Astrocyte (in vitro differentiated cells and primary cell): ENCODE data around the gene DSN1. TPM values are rescaled to one million over a fixed set of nuclear protein-coding genes. Genes with fewer than 3 reads are reported as not detected.

Source experiments
- DNase-seq: peaks from one replicate; pipeline ENCODE4 v3.0.0-alpha.2; 2010; ENCODE audit warnings: low read depth
- FAIRE-seq: peaks from 2 replicates; lab custom pipeline; 2011; peaks lifted over from hg19 to GRCh38; lab: Jason Lieb, UNC
- H2AFZ ChIP-seq: 2 replicates; pipeline ENCODE4 v1.6.0; 2012; ENCODE audit warnings: low read depth, low read length, inconsistent platforms
- H3K27ac ChIP-seq: 2 replicates; pipeline ENCODE4 v1.5.1; 2011; ENCODE audit warnings: low read depth, low read length, inconsistent platforms
- H3K27me3 ChIP-seq: 2 replicates; pipeline ENCODE4 v1.6.0; 2011; ENCODE audit warnings: low read length, inconsistent platforms; ENCODE audit not compliant: insufficient read depth
- H3K36me3 ChIP-seq: 2 replicates; pipeline ENCODE4 v1.5.1; 2011; ENCODE audit warnings: low read length, inconsistent platforms; ENCODE audit not compliant: insufficient read depth
- H3K4me1 ChIP-seq: 2 replicates; pipeline ENCODE4 v1.5.1; 2011; ENCODE audit warnings: low read length, inconsistent platforms; ENCODE audit not compliant: insufficient read depth
- H3K4me2 ChIP-seq: 2 replicates; pipeline ENCODE4 v1.6.0; 2012; ENCODE audit warnings: low read length, inconsistent platforms
- H3K4me3 ChIP-seq: 2 replicates; pipeline ENCODE4 v1.5.1; 2011; ENCODE audit warnings: low read depth, mild to moderate bottlenecking, low read length, inconsistent platforms; ENCODE audit not compliant: insufficient read depth
- H3K79me2 ChIP-seq: 2 replicates; pipeline ENCODE4 v1.6.0; 2012; ENCODE audit warnings: mild to moderate bottlenecking, low read length, inconsistent platforms; ENCODE audit not compliant: insufficient read depth
- H3K9ac ChIP-seq: 2 replicates; pipeline ENCODE4 v1.6.0; 2012; ENCODE audit warnings: mild to moderate bottlenecking, low read length, inconsistent platforms
- H3K9me3 ChIP-seq: 2 replicates; pipeline ENCODE4 v1.5.1; 2012; ENCODE audit warnings: low read depth, mild to moderate bottlenecking, low read length, inconsistent platforms; ENCODE audit not compliant: insufficient read depth
- H4K20me1 ChIP-seq: 2 replicates; pipeline ENCODE4 v1.6.0; 2012; ENCODE audit warnings: low read length, inconsistent platforms; ENCODE audit not compliant: insufficient read depth
- H3K27ac Mint-ChIP-seq: one replicate; pipeline ENCODE4 v1.8.0; 2021; ENCODE audit warnings: mild to moderate bottlenecking, mixed read lengths; ENCODE audit not compliant: unreplicated experiment
- H3K27me3 Mint-ChIP-seq: one replicate; pipeline ENCODE4 v1.8.0; 2021; ENCODE audit warnings: low read depth, mixed read lengths; ENCODE audit not compliant: unreplicated experiment
- H3K36me3 Mint-ChIP-seq: one replicate; pipeline ENCODE4 v1.8.0; 2021; ENCODE audit warnings: low read depth, mixed read lengths; ENCODE audit not compliant: unreplicated experiment
- H3K4me1 Mint-ChIP-seq: one replicate; pipeline ENCODE4 v1.8.0; 2021; ENCODE audit warnings: low read depth, mixed read lengths; ENCODE audit not compliant: unreplicated experiment
- H3K4me3 Mint-ChIP-seq: one replicate; pipeline ENCODE4 v1.8.0; 2021; ENCODE audit warnings: mild to moderate bottlenecking, moderate library complexity, mixed read lengths; ENCODE audit not compliant: unreplicated experiment
- H3K9me3 Mint-ChIP-seq: one replicate; pipeline ENCODE4 v1.8.0; 2021; ENCODE audit warnings: mild to moderate bottlenecking, mixed read lengths; ENCODE audit not compliant: unreplicated experiment
- CTCF ChIP-seq: IDR thresholded peaks from 2 replicates; pipeline ENCODE4 v1.5.1; 2011; ENCODE audit warnings: low read depth, mild to moderate bottlenecking, inconsistent platforms, low read length, moderate library complexity; ENCODE audit not compliant: insufficient read depth
- EZH2 ChIP-seq: IDR thresholded peaks from 2 replicates; pipeline ENCODE4 v1.6.1; 2012; ENCODE audit warnings: mild to moderate bottlenecking, low read length, inconsistent platforms; ENCODE audit not compliant: insufficient read depth
- total RNA-seq: library from RNA; stranded (reverse); gene quantifications from 2 replicates; pipeline ENCODE4 v1.2.1, GENCODE V29; 2021

The DSN1 gene
- total RNA-seq, 1 donor from 2014 or later, result 6.1 TPM

DNA sequence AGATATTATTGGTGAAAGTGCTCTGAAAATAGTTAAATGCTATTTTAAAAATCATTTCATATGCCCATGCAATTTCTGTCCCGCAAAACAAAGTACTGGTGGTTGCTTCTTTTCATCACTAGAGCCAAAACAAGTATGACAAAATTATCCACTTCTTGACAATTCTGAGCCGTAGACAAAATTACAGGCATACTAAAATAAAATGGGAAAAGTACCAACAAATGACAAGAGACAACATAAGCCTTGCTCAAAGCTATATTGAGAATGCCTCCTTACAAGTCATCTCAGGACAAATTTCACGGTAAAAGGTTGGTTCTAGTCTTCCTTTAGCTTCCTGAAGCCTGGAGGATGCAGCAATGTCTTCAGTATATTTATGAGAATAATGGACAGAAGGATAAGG, 56.5 kb downstream of the DSN1 start:
- Histone ChIP-seq H3K9ac (no peak overlapping the region), H3K27ac (no peak overlapping the region), H3K36me3 (no peaks in the 10 kb centered on the region), H3K4me1 (no peaks in the 10 kb centered on the region), H3K79me2 (no peaks in the 10 kb centered on the region), H3K27me3 (no peaks in the 10 kb centered on the region), H3K4me2 (no peak overlapping the region), H3K9me3 (no peaks in the 10 kb centered on the region), H4K20me1 (no peaks in the 10 kb centered on the region), H2AFZ (no peak overlapping the region), H3K4me3 (no peak overlapping the region)
- Mint-ChIP-seq H3K27ac (no peak overlapping the region), H3K9me3 (no peaks in the 10 kb centered on the region), H3K4me1 (no peaks in the 10 kb centered on the region), H3K27me3 (no peaks in the 10 kb centered on the region), H3K4me3 (no peak overlapping the region), H3K36me3 (peaks cover 7% of the 10 kb centered on the region)
- no peak for TF ChIP-seq EZH2
- no peak for TF ChIP-seq CTCF
- DNase-seq (no peak), FAIRE-seq (no peak)

DNA sequence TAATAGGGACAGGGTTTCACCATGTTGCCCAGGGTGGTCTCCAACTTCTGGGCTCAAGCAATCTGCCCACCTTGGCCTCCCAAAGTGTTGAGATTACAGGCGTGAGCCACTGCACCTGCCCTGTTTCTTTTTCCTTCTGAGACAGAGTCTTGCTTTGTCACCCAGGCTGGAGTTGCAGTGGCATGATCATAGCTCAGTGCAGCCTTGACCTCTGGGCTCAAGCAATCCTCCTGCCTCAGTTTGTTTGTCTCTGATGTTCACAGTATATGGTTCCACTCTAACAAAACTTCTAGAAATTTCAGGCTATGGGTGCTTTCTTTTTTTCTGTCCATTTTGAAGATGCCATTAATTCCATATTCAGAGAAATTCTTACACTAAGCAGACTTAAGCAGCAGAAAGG, 60.8 kb downstream of the DSN1 start:
- no peak for FAIRE-seq
- Histone ChIP-seq H3K36me3 (no peaks in the 10 kb centered on the region), H3K27ac (no peak overlapping the region), H4K20me1 (no peaks in the 10 kb centered on the region), H3K9ac (no peak overlapping the region), H3K4me1 (no peaks in the 10 kb centered on the region), H3K9me3 (no peaks in the 10 kb centered on the region), H3K27me3 (no peaks in the 10 kb centered on the region), H2AFZ (no peak overlapping the region), H3K4me3 (no peak overlapping the region), H3K4me2 (no peak overlapping the region), H3K79me2 (no peaks in the 10 kb centered on the region)
- no peaks in the 10 kb centered on the region for H3K4me1 Mint-ChIP-seq
- H3K27ac Mint-ChIP-seq, result no peak overlapping the region
- H3K36me3 Mint-ChIP-seq, result no peaks in the 10 kb centered on the region
- H3K4me3 Mint-ChIP-seq, result no peak overlapping the region
- no peaks in the 10 kb centered on the region for H3K9me3 Mint-ChIP-seq
- H3K27me3 Mint-ChIP-seq, result no peaks in the 10 kb centered on the region
- TF ChIP-seq EZH2, result no peak
- TF ChIP-seq CTCF, result no peak
- DNase-seq, result no peak

GRCh38 chr20:36709126-36709525, 64.4 kb downstream of the DSN1 start:
- Histone ChIP-seq H3K79me2 (no peaks in the 10 kb centered on the region), H2AFZ (no peak overlapping the region), H3K4me2 (no peak overlapping the region), H3K27ac (no peak overlapping the region), H3K4me1 (no peaks in the 10 kb centered on the region), H3K9ac (no peak overlapping the region), H3K9me3 (no peaks in the 10 kb centered on the region), H4K20me1 (peaks cover 5% of the 10 kb centered on the region), H3K36me3 (no peaks in the 10 kb centered on the region), H3K4me3 (no peak overlapping the region), H3K27me3 (no peaks in the 10 kb centered on the region)
- FAIRE-seq (no peak), DNase-seq (no peak)
- H3K4me3 Mint-ChIP-seq, result no peak overlapping the region
- H3K36me3 Mint-ChIP-seq, result peaks cover 2% of the 10 kb centered on the region
- no peak overlapping the region for H3K27ac Mint-ChIP-seq
- no peaks in the 10 kb centered on the region for H3K27me3 Mint-ChIP-seq
- no peaks in the 10 kb centered on the region for H3K4me1 Mint-ChIP-seq
- no peaks in the 10 kb centered on the region for H3K9me3 Mint-ChIP-seq
- TF ChIP-seq EZH2 (no peak), CTCF (no peak)
